Heart right ventricle (tissue), 16 donors: Measurements from ENCODE around the gene LAMC2. TPM values are rescaled to one million over a fixed set of nuclear protein-coding genes. Genes with fewer than 3 reads are reported as not detected.

ENCODE experiments used
- ATAC-seq, 8 donors: fragments of 200-7000 bp; cut with Tn5 transposase; one replicate each; pipeline ENCODE4 v1.9.1; 2020; ENCODE audit warnings: mild to moderate bottlenecking in 8 of 8, moderate library complexity in 8 of 8, moderate number of reproducible peaks in 1 of 8
- DNase-seq, 2 donors: peaks; one replicate each; pipeline ENCODE4 v3.0.0-alpha.2; 2020
- H3K27ac ChIP-seq, 10 donors: fragments of 200-600 bp; sonication (generic) in 2 of 10; one replicate each; pipeline versions ENCODE4 v1.5.0 to v1.8.0; 2020 to 2022; ENCODE audit warnings: mild to moderate bottlenecking in 3 of 10
- H3K27me3 ChIP-seq, 7 donors: fragments of 200-600 bp; one replicate each; pipeline ENCODE4 v1.8.0; 2021 to 2022; ENCODE audit warnings: mild to moderate bottlenecking in 2 of 7
- H3K36me3 ChIP-seq, 9 donors: fragments of 200-600 bp; sonication (generic) in 1 of 9; one replicate each; pipeline versions ENCODE4 v1.5.0 to v1.8.0; 2020 to 2022; ENCODE audit warnings: mild to moderate bottlenecking in 2 of 9
- H3K4me1 ChIP-seq, 9 donors: fragments of 200-600 bp; sonication (generic) in 1 of 9; one replicate each; pipeline versions ENCODE4 v1.5.0 to v1.8.0; 2020 to 2022; ENCODE audit warnings: mild to moderate bottlenecking in 4 of 9
- H3K4me3 ChIP-seq, 10 donors: fragments of 200-600 bp; sonication (generic) in 2 of 10; one replicate each; pipeline versions ENCODE4 v1.5.0 to v1.8.0; 2020 to 2022; ENCODE audit warnings: mild to moderate bottlenecking in 7 of 10, moderate library complexity in 2 of 10
- H3K9me3 ChIP-seq, 11 donors: fragments of 200-600 bp in 10 of 11; sonication (generic) in 2 of 11; one replicate each; pipeline versions ENCODE4 v1.5.0 to v1.8.0; 2013 to 2022; ENCODE audit warnings: mild to moderate bottlenecking in 2 of 11, control low read depth in 1 of 11, moderate library complexity in 1 of 11
- CTCF ChIP-seq, 9 donors: fragments of 200-600 bp; sonication (generic) in 2 of 9; IDR thresholded peaks; one replicate each; pipeline versions ENCODE4 v1.5.0 to v1.8.0; 2021 to 2022; ENCODE audit warnings: antibody characterized with exemption in 9 of 9, mild to moderate bottlenecking in 5 of 9, moderate library complexity in 1 of 9
- WGBS, 2 donors: extraction: QIAGEN DNeasy Blood & Tissue Kit; methylation state at CpG; one replicate each; pipeline ENCODE4 v1.1.7; 2013; ENCODE audit warnings: inconsistent platforms in 1 of 2; 5-methylcytosine and 5-hydroxymethylcytosine counted together
- intact Hi-C, 10 donors: fragments of 100-400 bp; cut with DNase I; formaldehyde crosslinking; loops; one replicate each; pipeline versions ENCODE4 v1.11.1 to v1.14.2; 2022
- polyA plus RNA-seq, 2 donors: library from polyadenylated mRNA; stranded (reverse); fragments of 200-250 nt; gene quantifications; one replicate each; pipeline ENCODE4 v1.2.3, GENCODE V29; 2013
- total RNA-seq, 10 donors: library from RNA; stranded (reverse); fragmentation: NEBNext Ultra II Directional in 3 of 10; extraction: Animal tissue kit (Norgen Biotek cat#: 25700) in 3 of 10; gene quantifications; one replicate each; pipeline versions ENCODE4 v1.2.1 to v1.2.4, GENCODE V29; 2021 to 2023
- donor health status: Arrhythmogenic right ventricular cardiomyopathy.
- donor health status: ischemic (EF 13 %, LVEDD 7.1; RV severe dilation, severe dysfunction).
- donor health status: healthy with polysubstance abuse.
- donor health status: DM: no; HTN: yes; CAD: no.
- donor health status: DM: no; HTN: no; CAD: no.
- donor health status: ischemic (EF 25% LVEDD 6.9; RV normal size, moderate dysfunction).
- donor health status: ischemic (EF 25% LVEDD 5.7; RV mildly dilated, moderate dysfunction).
- donor health status: healthy.
- donor health status: DM: yes; HTN: yes; CAD: no.
- donor health status: Ischemic cardiomyopathy.
- donor health status: ischemic (EF 35%, LVEDD 5.7; RV mildly dilated, moderate dysfunction).
- donor health status: nonischemic (EF 11% LVEDD 7.7; RV severe dilation, severe dysfunction).
- donor health status: DM: yes; HTN: yes; CAD: no.
- donor health status: PGD.
- donor health status: ischemic (EF 29% LVEDD 5.4; RV normal size, mild dysfunction).
- donor health status: nonischemic (EF 23%, LVEDD 6.1; RV moderate dilation, normal function).

Gene LAMC2
- total and polyA plus RNA-seq, 12 donors = 0.53 to 8.8 (median 1.6) TPM

- no peaks in the 10 kb centered on the region for H3K36me3 ChIP-seq
- H3K9me3 ChIP-seq = no peaks in the 10 kb centered on the region
- H3K27me3 ChIP-seq = no peaks in the 10 kb centered on the region
- H3K4me3 ChIP-seq = no peak overlapping the region
- intact Hi-C loops = no loop called here
- no peak for TF ChIP-seq CTCF (IDR thresholded peaks at IDR 0.05)
- ATAC-seq (no peak), DNase-seq (no peak)
- H3K4me1 ChIP-seq = no peaks in the 10 kb centered on the region
- H3K27ac ChIP-seq = no peak overlapping the region
- 100% methylated on average over 2 of the region's 2 CpGs for WGBS, 2 donors
Observed at GRCh38 chr1:183166454-183166853, 19.6 kb upstream of the LAMC2 start.

- Histone ChIP-seq H3K9me3 (no peaks in the 10 kb centered on the region), H3K27me3 (no peaks in the 10 kb centered on the region), H3K4me1 (no peaks in the 10 kb centered on the region), H3K4me3 (no peak overlapping the region), H3K27ac (no peak overlapping the region), H3K36me3 (no peaks in the 10 kb centered on the region)
- intact Hi-C loops = no loop called here
- ATAC-seq (no peak), DNase-seq (no peak)
- 62 to 67% methylated on average over 1 of the region's 1 CpG for whole genome bisulfite sequencing, 2 donors
- no peak for TF ChIP-seq CTCF (IDR thresholded peaks at IDR 0.05)
Observed at GRCh38 chr1:183167676-183168075, 18.4 kb upstream of the LAMC2 start.

DNA sequence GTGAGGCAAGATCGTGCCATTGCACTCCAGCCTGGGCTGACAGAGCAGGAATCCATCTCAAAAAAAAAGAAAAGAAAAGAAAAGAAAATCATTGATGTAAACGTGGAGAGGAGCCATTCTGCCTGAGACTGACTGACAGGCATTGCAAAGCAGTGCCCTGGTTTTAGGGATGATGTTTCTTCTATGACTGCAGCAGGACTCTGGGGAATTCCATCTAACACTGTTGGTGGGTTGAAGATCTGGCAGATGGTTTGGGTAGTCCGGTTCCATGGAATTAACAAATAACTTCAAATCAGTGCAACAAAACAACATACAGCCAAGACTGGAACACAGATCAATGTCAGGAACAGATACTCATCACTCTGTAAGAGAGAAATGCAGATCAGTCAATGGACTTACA, 17.8 kb upstream of the LAMC2 start:
- DNase-seq = no peak
- no peak for ATAC-seq
- 76 to 82% methylated on average over 3 of the region's 3 CpGs for WGBS, 2 donors
- Histone ChIP-seq H3K4me1 (no peaks in the 10 kb centered on the region), H3K27me3 (no peaks in the 10 kb centered on the region), H3K9me3 (no peaks in the 10 kb centered on the region), H3K27ac (no peak overlapping the region), H3K36me3 (no peaks in the 10 kb centered on the region), H3K4me3 (no peak overlapping the region)
- intact Hi-C loops = no loop called here
- TF ChIP-seq CTCF (IDR thresholded peaks at IDR 0.05) = no peak

- intact Hi-C loops = no loop called here
- WGBS, 2 donors = 58 to 60% methylated on average over 2 of the region's 2 CpGs
Observed at GRCh38 chr1:183173828-183174227, 12.2 kb upstream of the LAMC2 start.

More at GRCh38 chr1:183173828-183174227, 12.2 kb upstream of the LAMC2 start:
- TF ChIP-seq CTCF (IDR thresholded peaks at IDR 0.05) = no peak
- H3K27me3 ChIP-seq = no peaks in the 10 kb centered on the region
- no peak for DNase-seq
- H3K4me1 ChIP-seq = peaks cover 0 to 16% (median 3%) of the 10 kb centered on the region in 9 donors
- H3K27ac ChIP-seq = no peak overlapping the region
- no peaks in the 10 kb centered on the region for H3K9me3 ChIP-seq
- no peak overlapping the region for H3K4me3 ChIP-seq
- no peaks in the 10 kb centered on the region for H3K36me3 ChIP-seq
- ATAC-seq = no peak
